Mesenchymal stem cell (in vitro differentiated cells and primary cell): ENCODE results near the gene CUL4A.

Experiments used
- DNase-seq: peaks from one replicate; pipeline ENCODE4 v3.0.0-alpha.2; 2013
- H2AFZ ChIP-seq: one replicate; pipeline ENCODE4 v1.6.1; 2013; ENCODE audit warnings: low read depth, mild to moderate bottlenecking, control low read depth, inconsistent platforms, low read length, moderate library complexity
- H2AK5ac ChIP-seq: 2 replicates; pipeline ENCODE4 v1.6.1; 2013; ENCODE audit warnings: low read length, moderate library complexity, mild to moderate bottlenecking, inconsistent platforms; ENCODE audit not compliant: severe bottlenecking
- H2BK120ac ChIP-seq: one replicate; pipeline ENCODE4 v1.6.1; 2013; ENCODE audit warnings: low read depth, mild to moderate bottlenecking, inconsistent platforms, low read length, moderate library complexity
- H2BK12ac ChIP-seq, 2 experiments: one replicate each; pipeline ENCODE4 v1.6.1; 2013; ENCODE audit warnings: inconsistent platforms in 2 of 2, low read length in 2 of 2, mild to moderate bottlenecking in 2 of 2, moderate library complexity in 2 of 2, control low read depth in 1 of 2
- H2BK15ac ChIP-seq: one replicate; pipeline ENCODE4 v1.6.1; 2013; ENCODE audit warnings: mild to moderate bottlenecking, low read depth, inconsistent platforms; ENCODE audit not compliant: poor library complexity, severe bottlenecking
- H2BK5ac ChIP-seq: 2 replicates; pipeline ENCODE4 v1.6.1; 2013; ENCODE audit warnings: low read depth, mild to moderate bottlenecking, low read length, control low read depth, inconsistent platforms; ENCODE audit not compliant: poor library complexity, severe bottlenecking
- H3K14ac ChIP-seq, 2 experiments: one replicate each; pipeline ENCODE4 v1.6.1; 2013; ENCODE audit warnings: inconsistent platforms in 2 of 2, low read length in 2 of 2, control low read depth in 1 of 2, mild to moderate bottlenecking in 1 of 2, moderate library complexity in 1 of 2
- H3K18ac ChIP-seq, 2 experiments: one replicate each; pipeline ENCODE4 v1.6.1; 2013; ENCODE audit warnings: inconsistent platforms in 2 of 2, low read length in 2 of 2, control low read depth in 1 of 2, low read depth in 1 of 2, mild to moderate bottlenecking in 1 of 2
- H3K23ac ChIP-seq, 2 experiments: one replicate each; pipeline ENCODE4 v1.6.1; 2013; ENCODE audit warnings: inconsistent platforms in 2 of 2, low read length in 2 of 2, mild to moderate bottlenecking in 2 of 2, moderate library complexity in 2 of 2, control low read depth in 1 of 2
- H3K27ac ChIP-seq: 2 replicates; pipeline ENCODE4 v1.5.1; 2013; ENCODE audit warnings: mild to moderate bottlenecking, moderate library complexity, low read length, control low read depth, inconsistent platforms; ENCODE audit not compliant: poor library complexity, severe bottlenecking
- H3K27me3 ChIP-seq, 2 experiments: 2 replicates each; pipeline versions ENCODE4 v1.6.1 to v1.7.0; 2013; ENCODE audit warnings: low read length in 2 of 2, mild to moderate bottlenecking in 2 of 2, moderate library complexity in 2 of 2, control low read depth in 1 of 2, inconsistent platforms in 1 of 2; ENCODE audit not compliant: control insufficient read depth in 1 of 2, insufficient read depth in 1 of 2
- H3K36me3 ChIP-seq, 2 experiments: 2 replicates each; pipeline versions ENCODE4 v1.6.1 to v1.7.0; 2013; ENCODE audit warnings: low read length in 2 of 2, control low read depth in 1 of 2, inconsistent platforms in 1 of 2, low read depth in 1 of 2, mild to moderate bottlenecking in 1 of 2; ENCODE audit not compliant: insufficient read depth in 2 of 2, control insufficient read depth in 1 of 2
- H3K4ac ChIP-seq, 2 experiments: one replicate each; pipeline ENCODE4 v1.6.1; 2013; ENCODE audit warnings: inconsistent platforms in 2 of 2, low read length in 2 of 2, mild to moderate bottlenecking in 2 of 2, moderate library complexity in 2 of 2, control low read depth in 1 of 2, low read depth in 1 of 2
- H3K4me1 ChIP-seq: 2 replicates; pipeline ENCODE4 v1.6.1; 2013; ENCODE audit warnings: low read depth, low read length, control low read depth; ENCODE audit not compliant: control insufficient read depth, insufficient read depth
- H3K4me2 ChIP-seq: 2 replicates; pipeline ENCODE4 v1.6.1; 2013; ENCODE audit warnings: low read length, mild to moderate bottlenecking, inconsistent platforms; ENCODE audit not compliant: poor library complexity, severe bottlenecking
- H3K4me3 ChIP-seq, 2 experiments: 2 replicates each; pipeline versions ENCODE4 v1.5.1 to v1.7.0; 2013; ENCODE audit warnings: low read length in 2 of 2, mild to moderate bottlenecking in 2 of 2, control low read depth in 1 of 2, low read depth in 1 of 2; ENCODE audit not compliant: insufficient read depth in 1 of 2
- H3K79me1 ChIP-seq: replicated peaks from 2 replicates; pipeline ENCODE4 v1.6.1; 2013; ENCODE audit warnings: mild to moderate bottlenecking, control low read depth, low read length, inconsistent platforms; ENCODE audit not compliant: poor library complexity, severe bottlenecking
- H3K9ac ChIP-seq: 2 replicates; pipeline ENCODE4 v1.7.0; 2013; ENCODE audit warnings: mild to moderate bottlenecking, low read length, moderate library complexity
- H3K9me3 ChIP-seq: 2 replicates; pipeline ENCODE4 v1.7.0; 2013; ENCODE audit warnings: mild to moderate bottlenecking, low read length; ENCODE audit not compliant: control insufficient read depth
- H4K8ac ChIP-seq: one replicate; pipeline ENCODE4 v1.6.1; 2013; ENCODE audit warnings: inconsistent platforms, mild to moderate bottlenecking, low read length, moderate library complexity
- H4K91ac ChIP-seq: one replicate; pipeline ENCODE4 v1.6.1; 2013; ENCODE audit warnings: mild to moderate bottlenecking, low read length, inconsistent platforms
- WGBS: methylation state at CpG from one replicate; pipeline ENCODE4 v1.1.7; 2013; ENCODE audit warnings: mixed read lengths; 5-methylcytosine and 5-hydroxymethylcytosine counted together

CUL4A gene

DNA sequence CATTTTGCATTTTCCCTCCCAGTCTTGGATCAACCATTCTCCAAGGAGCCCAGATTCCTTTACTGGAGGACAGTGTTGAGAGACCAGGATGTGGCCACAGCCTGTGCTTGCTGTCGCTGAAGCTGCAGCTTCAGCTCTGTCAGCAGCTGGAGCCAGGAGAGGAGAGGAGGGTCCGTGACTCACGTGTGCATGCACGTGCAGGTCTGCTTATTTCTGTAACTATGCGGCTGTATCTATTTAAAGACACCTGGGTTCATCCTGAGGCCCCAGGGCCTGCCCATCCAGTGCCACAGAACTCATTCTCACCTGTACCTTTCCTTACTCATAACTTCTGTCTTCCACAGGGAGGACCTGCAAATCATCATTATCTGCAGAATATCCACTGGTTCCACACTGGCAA, 79.5 kb downstream of the CUL4A start:
- Histone ChIP-seq H2BK120ac (no peak overlapping the region), H2BK5ac (no peak overlapping the region), H4K91ac (no peak overlapping the region), H3K27ac (no peak overlapping the region), H2AK5ac (no peak overlapping the region), H2BK15ac (no peak overlapping the region), H3K18ac (no peak overlapping the region), H3K9me3 (no peaks in the 10 kb centered on the region), H3K4me3 (no peak overlapping the region), H4K8ac (no peak overlapping the region), H3K4ac (no peak overlapping the region), H3K9ac (no peak overlapping the region), H3K4me1 (peaks cover 1% of the 10 kb centered on the region), H3K14ac (no peak overlapping the region), H2BK12ac (no peak overlapping the region), H3K4me2 (no peak overlapping the region), H3K27me3 (peaks cover 35 to 41% of the 10 kb centered on the region in 2 experiments), H3K79me1 (no peaks in the 10 kb centered on the region), H3K23ac (no peak overlapping the region), H3K36me3 (no peaks in the 10 kb centered on the region), H2AFZ (no peak overlapping the region)
- no peak for DNase-seq
- WGBS = 66% methylated on average over 5 of the region's 5 CpGs

DNA sequence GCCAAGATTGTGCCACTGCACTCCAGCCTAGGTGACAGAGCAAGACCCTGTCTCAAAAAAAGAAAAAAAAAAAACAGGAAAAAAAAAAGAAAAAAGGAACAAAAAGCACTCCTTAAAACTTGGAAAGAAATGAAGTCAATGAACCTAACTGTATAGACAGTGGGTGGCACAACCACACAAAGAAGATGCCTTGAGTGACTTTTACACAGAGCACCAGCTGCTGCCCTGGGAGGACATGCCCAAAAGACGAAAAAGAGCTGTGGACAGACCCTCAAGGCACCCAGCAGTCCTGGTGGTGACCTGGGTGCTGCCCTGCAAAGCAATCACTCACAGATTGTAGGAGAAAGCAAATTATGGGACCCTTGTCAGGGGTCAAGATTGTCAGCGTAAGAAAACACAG, 81.7 kb downstream of the CUL4A start:
- Histone ChIP-seq H2BK5ac (no peak overlapping the region), H4K8ac (no peak overlapping the region), H2AK5ac (no peak overlapping the region), H2AFZ (no peak overlapping the region), H3K4ac (no peak overlapping the region), H3K9me3 (no peaks in the 10 kb centered on the region), H3K14ac (no peak overlapping the region), H3K4me3 (no peak overlapping the region), H3K9ac (no peak overlapping the region), H3K79me1 (no peaks in the 10 kb centered on the region), H3K27me3 (peaks cover 33 to 35% of the 10 kb centered on the region in 2 experiments), H3K18ac (no peak overlapping the region), H3K36me3 (no peaks in the 10 kb centered on the region), H2BK12ac (no peak overlapping the region), H2BK120ac (no peak overlapping the region), H3K23ac (no peak overlapping the region), H2BK15ac (no peak overlapping the region), H3K4me1 (peaks cover 1% of the 10 kb centered on the region), H3K27ac (no peak overlapping the region), H4K91ac (no peak overlapping the region), H3K4me2 (no peak overlapping the region)
- no peak for DNase-seq
- 67% methylated on average over 2 of the region's 2 CpGs for WGBS

DNA sequence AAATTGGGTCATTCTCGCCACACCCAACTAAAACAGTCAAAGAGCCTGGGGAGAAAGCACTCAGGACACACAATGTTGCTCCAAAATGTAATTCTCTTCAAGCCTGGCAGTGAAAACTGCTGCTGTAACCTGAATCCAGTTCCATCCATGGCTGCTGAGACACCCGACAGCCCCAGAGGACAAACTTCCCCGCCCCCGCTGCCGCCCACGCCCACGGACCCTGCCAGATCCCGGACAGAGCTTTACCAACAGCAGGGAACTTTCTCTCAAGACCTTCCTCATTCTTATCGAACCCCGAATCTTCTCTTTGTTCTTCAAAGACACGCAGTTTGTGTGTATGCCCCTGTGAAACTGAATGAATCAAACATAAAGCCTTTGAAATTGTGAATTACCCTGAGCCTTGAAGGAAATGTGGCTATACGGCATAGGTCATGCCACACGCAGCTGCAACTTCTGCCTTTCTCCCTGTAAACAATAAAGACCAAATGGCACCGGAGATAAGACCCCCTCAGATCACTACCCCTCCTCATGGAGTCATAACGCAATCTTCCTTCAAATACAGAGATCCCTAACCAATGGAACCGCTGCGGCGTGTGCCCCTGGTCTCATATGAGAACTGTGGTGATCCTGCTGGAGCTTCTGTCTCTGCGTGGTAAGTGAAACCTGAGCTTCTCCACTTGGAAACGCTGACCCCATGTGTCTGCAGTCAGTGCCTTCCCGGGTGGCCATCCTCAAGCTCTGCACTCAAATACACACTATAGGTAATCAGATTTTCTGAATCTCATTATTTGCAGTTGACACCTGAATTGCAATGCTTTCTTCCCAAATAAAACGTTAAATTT, 82.8 kb downstream of the CUL4A start:
- Histone ChIP-seq H2BK5ac (no peak overlapping the region), H2BK15ac (no peak overlapping the region), H3K27ac (no peak overlapping the region), H4K8ac (peak overlapping the region; percentile 45), H2BK120ac (no peak overlapping the region), H4K91ac (no peak overlapping the region), H3K9ac (peak overlapping the region; percentile 83), H2AK5ac (no peak overlapping the region), H3K4me1 (peaks cover 7% of the 10 kb centered on the region), H3K9me3 (no peaks in the 10 kb centered on the region), H3K23ac (no peak overlapping the region), H3K36me3 (no peaks in the 10 kb centered on the region), H3K27me3 (peaks cover 30 to 35% of the 10 kb centered on the region in 2 experiments), H3K4me3 (peak overlapping the region in 1 of 2 experiments; percentile 75), H3K18ac (no peak overlapping the region), H3K4ac (no peak overlapping the region), H3K4me2 (peak overlapping the region; percentile 51), H3K79me1 (no peaks in the 10 kb centered on the region), H2BK12ac (no peak overlapping the region), H2AFZ (no peak overlapping the region), H3K14ac (no peak overlapping the region)
- WGBS = 9% methylated on average over 22 of the region's 22 CpGs
- peak; percentile 63 for DNase-seq

DNA sequence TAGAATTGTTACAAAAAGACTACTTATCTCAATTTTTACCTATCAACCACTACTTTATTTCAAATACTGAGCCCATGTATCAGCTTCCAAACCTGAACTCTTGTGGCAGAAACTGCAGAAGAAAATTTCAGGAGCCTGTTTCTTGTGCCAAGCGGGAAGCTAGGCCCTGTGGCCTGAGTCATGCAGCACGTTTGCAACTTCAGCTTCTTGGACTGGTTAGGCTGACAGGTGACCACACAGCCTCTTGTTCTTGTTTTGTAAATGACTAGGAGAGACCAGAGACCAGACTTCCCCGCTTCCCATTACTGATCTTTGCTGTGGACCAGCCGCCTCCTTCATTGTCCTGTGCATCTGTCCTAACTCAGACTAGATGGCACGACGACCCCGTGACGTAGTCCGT, 84.3 kb downstream of the CUL4A start:
- Histone ChIP-seq H2AFZ (no peak overlapping the region), H2BK15ac (no peak overlapping the region), H3K18ac (no peak overlapping the region), H3K14ac (no peak overlapping the region), H4K8ac (no peak overlapping the region), H3K23ac (no peak overlapping the region), H2AK5ac (no peak overlapping the region), H3K4ac (no peak overlapping the region), H2BK120ac (no peak overlapping the region), H2BK12ac (no peak overlapping the region), H3K9ac (no peak overlapping the region), H3K9me3 (no peaks in the 10 kb centered on the region), H3K4me1 (peaks cover 7% of the 10 kb centered on the region), H3K27ac (no peak overlapping the region), H3K27me3 (peaks cover 20 to 30% of the 10 kb centered on the region in 2 experiments), H3K79me1 (no peaks in the 10 kb centered on the region), H2BK5ac (no peak overlapping the region), H3K36me3 (no peaks in the 10 kb centered on the region), H3K4me3 (no peak overlapping the region), H3K4me2 (no peak overlapping the region), H4K91ac (no peak overlapping the region)
- 92% methylated on average over 9 of the region's 9 CpGs for WGBS
- no peak for DNase-seq
